IMR-90 (cell line): ENCODE measurements around the gene CIDEC. TPM values are rescaled to one million over a fixed set of nuclear protein-coding genes. Genes with fewer than 3 reads are reported as not detected.

Experiments
- ATAC-seq: fragments of 200-7000 bp; cut with Tn5 transposase; 2 replicates; pipeline ENCODE4 v1.9.1; 2020; ENCODE audit warnings: low read depth, mild to moderate bottlenecking, moderate library complexity
- BruUV-seq: library from RNA; stranded (reverse); fragments of 400-500 nt; replicated peaks from 2 replicates; lab custom pipeline; 2021; lab: Mats Ljungman, UMichigan
- CTCF ChIA-PET: fragments of 300-600 bp; formaldehyde crosslinking; extraction: SDS; loops from one replicate; lab custom pipeline; 2021; ENCODE audit warnings: antibody characterized with exemption; lab: Yijun Ruan, JAX
- POLR2A ChIA-PET: fragments of 300-600 bp; sonication (Branson Sonifier 250); formaldehyde crosslinking; loops from one replicate; lab custom pipeline; 2022; ENCODE audit warnings: antibody characterized with exemption; ENCODE audit not compliant: unreplicated experiment; lab: Charles Lee
- DNase-seq: peaks from one replicate; pipeline ENCODE4 v3.0.0; 2013
- H2AFZ ChIP-seq: replicated peaks from 2 replicates; pipeline ENCODE3; 2013; ENCODE audit warnings: low read length, mild to moderate bottlenecking; ENCODE audit not compliant: poor library complexity
- H2AK5ac ChIP-seq: 2 replicates; pipeline ENCODE4 v1.6.1; 2013; ENCODE audit warnings: low read depth, low read length, inconsistent platforms
- H2AK9ac ChIP-seq: replicated peaks from 2 replicates; pipeline ENCODE3; 2013; ENCODE audit warnings: mild to moderate bottlenecking, low read depth, low read length, moderate library complexity; ENCODE audit not compliant: poor library complexity
- H2BK120ac ChIP-seq: 2 replicates; pipeline ENCODE4 v1.6.1; 2013; ENCODE audit warnings: low read depth, low read length, inconsistent platforms
- H2BK15ac ChIP-seq: 3 replicates; pipeline ENCODE4 v1.6.1; 2013; ENCODE audit warnings: low read depth, low read length, inconsistent platforms
- H2BK20ac ChIP-seq: 2 replicates; pipeline ENCODE4 v1.6.1; 2013; ENCODE audit warnings: low read depth, mild to moderate bottlenecking, inconsistent platforms, low read length, moderate library complexity
- H2BK5ac ChIP-seq: 2 replicates; pipeline ENCODE4 v1.6.1; 2013; ENCODE audit warnings: mild to moderate bottlenecking, low read depth, low read length, inconsistent platforms; ENCODE audit not compliant: poor library complexity, severe bottlenecking
- H3K14ac ChIP-seq: replicated peaks from 2 replicates; pipeline ENCODE4 v1.6.1; 2013; ENCODE audit warnings: low read depth, low read length, inconsistent platforms
- H3K18ac ChIP-seq: 2 replicates; pipeline ENCODE4 v1.6.1; 2013; ENCODE audit warnings: low read depth, low read length, control low read depth
- H3K23ac ChIP-seq: 2 replicates; pipeline ENCODE4 v1.6.1; 2013; ENCODE audit warnings: low read depth, low read length, inconsistent platforms
- H3K27ac ChIP-seq: 2 replicates; pipeline ENCODE4 v1.5.1; 2013; ENCODE audit warnings: mild to moderate bottlenecking, control low read depth, low read length; ENCODE audit not compliant: insufficient read depth
- H3K27me3 ChIP-seq: 2 replicates; pipeline ENCODE4 v1.6.1; 2013; ENCODE audit warnings: low read length; ENCODE audit not compliant: control insufficient read depth, insufficient read depth
- H3K36me3 ChIP-seq: 2 replicates; pipeline ENCODE4 v1.6.1; 2013; ENCODE audit warnings: low read length, mixed read lengths; ENCODE audit not compliant: control insufficient read depth, insufficient read depth
- H3K4ac ChIP-seq: 2 replicates; pipeline ENCODE4 v1.6.1; 2013; ENCODE audit warnings: low read depth, low read length, inconsistent platforms
- H3K4me1 ChIP-seq: 2 replicates; pipeline ENCODE4 v1.6.1; 2013; ENCODE audit warnings: low read length, mixed read lengths; ENCODE audit not compliant: control insufficient read depth, insufficient read depth
- H3K4me2 ChIP-seq: 2 replicates; pipeline ENCODE4 v1.6.1; 2013; ENCODE audit warnings: low read depth, mild to moderate bottlenecking, control low read depth, low read length, moderate library complexity
- H3K4me3 ChIP-seq: 2 replicates; pipeline ENCODE4 v1.5.1; 2013; ENCODE audit warnings: low read depth, mild to moderate bottlenecking, control low read depth, low read length, moderate library complexity; ENCODE audit not compliant: insufficient read depth
- H3K56ac ChIP-seq: 2 replicates; pipeline ENCODE4 v1.6.1; 2013; ENCODE audit warnings: low read length, inconsistent platforms; ENCODE audit not compliant: insufficient read depth; ENCODE audit errors: extremely low read depth
- H3K79me1 ChIP-seq, 2 experiments: 2 replicates each; pipeline ENCODE4 v1.6.1; 2013; ENCODE audit warnings: low read length in 2 of 2, inconsistent platforms in 1 of 2, low read depth in 1 of 2
- H3K9ac ChIP-seq: 2 replicates; pipeline ENCODE4 v1.6.1; 2013; ENCODE audit warnings: low read depth, low read length, control low read depth
- H3K9me1 ChIP-seq: 2 replicates; pipeline ENCODE4 v1.6.1; 2013; ENCODE audit warnings: low read length, inconsistent platforms; ENCODE audit not compliant: insufficient read depth
- H3K9me3 ChIP-seq: 2 replicates; pipeline ENCODE4 v1.6.1; 2013; ENCODE audit warnings: low read length; ENCODE audit not compliant: control insufficient read depth, insufficient read depth
- H4K20me1 ChIP-seq: 2 replicates; pipeline ENCODE4 v1.6.1; 2013; ENCODE audit warnings: low read length, inconsistent platforms; ENCODE audit not compliant: insufficient read depth
- H4K5ac ChIP-seq: 2 replicates; pipeline ENCODE4 v1.6.1; 2013; ENCODE audit warnings: mild to moderate bottlenecking, low read depth, low read length, control low read depth
- H4K8ac ChIP-seq, 2 experiments: 2 replicates each; pipeline ENCODE4 v1.6.1; 2013; ENCODE audit warnings: low read depth in 2 of 2, low read length in 2 of 2, control low read depth in 1 of 2, inconsistent platforms in 1 of 2
- H4K91ac ChIP-seq: 2 replicates; pipeline ENCODE4 v1.6.1; 2013; ENCODE audit warnings: low read depth, low read length, inconsistent platforms; ENCODE audit not compliant: insufficient read depth
- MAFK ChIP-seq: IDR thresholded peaks from 2 replicates; pipeline ENCODE4 v1.6.1; 2012; ENCODE audit warnings: low read depth, low read length, improper control_type of control experiment
- MAZ ChIP-seq: IDR thresholded peaks from 2 replicates; pipeline ENCODE4 v1.6.1; 2012; ENCODE audit warnings: low read depth, mild to moderate bottlenecking, low read length, improper control_type of control experiment, moderate library complexity, borderline replicate concordance
- RAD21 ChIP-seq: IDR thresholded peaks from 2 replicates; pipeline ENCODE4 v1.6.1; 2012; ENCODE audit warnings: low read length, improper control_type of control experiment
- RCOR1 ChIP-seq: IDR thresholded peaks from 2 replicates; pipeline ENCODE4 v1.6.1; 2012; ENCODE audit warnings: mild to moderate bottlenecking, low read length, improper control_type of control experiment; ENCODE audit not compliant: insufficient replicate concordance
- SMC3 ChIP-seq: fragments of 150-350 bp; IDR thresholded peaks from 2 replicates; pipeline ENCODE4 v1.6.1; 2016; ENCODE audit warnings: low read depth, mild to moderate bottlenecking, antibody characterized with exemption, low read length, moderate library complexity
- WGBS, 2 experiments: methylation state at CpG; one replicate each; pipeline versions ENCODE4 v1.1.5 to v1.1.7; 2013; ENCODE audit warnings: missing lambda C conversion rate in 2 of 2; ENCODE audit not compliant: insufficient read length in 1 of 2; ENCODE audit errors: extremely low coverage in 2 of 2; 5-methylcytosine and 5-hydroxymethylcytosine counted together
- dilution Hi-C: fragments of 300-500 bp; cut with HindIII; formaldehyde crosslinking; loops from one replicate; pipeline ENCODE4 v1.14.3; 2018; ENCODE audit warnings: low sequenced_read_pairs; ENCODE audit not compliant: unreplicated experiment
- in situ Hi-C: fragments of 300-500 bp; cut with MboI; formaldehyde crosslinking; loops from 3 replicates; pipeline ENCODE4 v1.14.3; 2019; ENCODE audit warnings: low sequenced_read_pairs, inconsistent platforms, mixed read lengths
- intact Hi-C: fragments of 100-400 bp; cut with micrococcal nuclease; formaldehyde crosslinking; loops from 2 replicates; pipeline ENCODE4 v1.10.0; 2022
- polyA plus RNA-seq, 3 experiments: library from polyadenylated mRNA; depleted of rRNA; stranded (reverse); fragments of >200 nt; gene quantifications; 2 replicates each; pipeline ENCODE4 v1.2.3, GENCODE V29; 2012; ENCODE audit warnings: low replicate concordance in 1 of 3
- total RNA-seq: library from RNA; depleted of rRNA; stranded (reverse); fragments of >200 nt; gene quantifications from 2 replicates; pipeline ENCODE4 v1.2.3, GENCODE V29; 2012
- TF ChIP-seq, protein P1 (sequence below): conservative IDR thresholded peaks from 2 replicates; pipeline ENCODE4 v1.5.1; 2012; ENCODE audit warnings: mild to moderate bottlenecking, low read depth, low read length, improper control_type of control experiment
- TF ChIP-seq, protein P2 (sequence below): fragments of 150-350 bp; IDR thresholded peaks from 2 replicates; pipeline ENCODE4 v1.6.1; 2017; ENCODE audit warnings: mild to moderate bottlenecking, antibody characterized with exemption, low read length, low read depth

Gene CIDEC
- total and polyA plus RNA-seq, 2 of the 4 experiments (the other 2 are of a cell fraction): 0.09 TPM; not detected in 1

DNA sequence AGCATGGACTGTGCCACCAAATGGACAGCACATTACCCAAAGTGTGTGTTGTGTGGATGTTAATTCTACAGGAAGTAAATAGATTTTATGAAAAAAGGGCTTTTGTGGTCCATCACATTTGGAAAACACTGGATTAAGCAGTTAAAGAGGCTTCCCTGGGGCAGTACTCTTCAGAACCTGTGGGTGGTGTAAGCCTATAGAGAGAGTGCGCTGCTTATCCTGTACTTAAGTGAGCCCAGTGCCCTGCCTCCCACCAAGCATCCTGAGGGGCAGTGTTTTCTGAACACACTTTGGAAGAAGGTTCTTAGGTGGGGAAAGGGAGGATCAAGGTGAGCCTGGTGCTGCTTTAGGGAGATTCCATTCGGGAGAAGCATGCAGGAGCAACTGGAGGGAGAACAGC is 59.1 kb downstream of the CIDEC start:
- Histone ChIP-seq H3K18ac (no peak overlapping the region), H3K27me3 (no peaks in the 10 kb centered on the region), H3K4me3 (no peak overlapping the region), H3K36me3 (peaks cover 7% of the 10 kb centered on the region), H2AFZ (no peak overlapping the region), H3K9ac (no peak overlapping the region), H2BK5ac (no peak overlapping the region), H2BK20ac (no peak overlapping the region), H3K14ac (no peak overlapping the region), H3K27ac (no peak overlapping the region), H2AK5ac (no peak overlapping the region), H4K91ac (no peak overlapping the region), H3K23ac (no peak overlapping the region), H2BK15ac (no peak overlapping the region), H4K20me1 (no peaks in the 10 kb centered on the region), H3K79me1 (no peaks in the 10 kb centered on the region), H4K5ac (no peak overlapping the region), H3K4me2 (no peak overlapping the region), H3K9me1 (peaks cover 11% of the 10 kb centered on the region), H3K4me1 (no peaks in the 10 kb centered on the region), H2BK120ac (no peak overlapping the region), H3K4ac (no peak overlapping the region), H3K56ac (no peak overlapping the region), H2AK9ac (no peak overlapping the region), H3K9me3 (no peaks in the 10 kb centered on the region), H4K8ac (no peak overlapping the region)
- dilution Hi-C loops (no loop called here), intact Hi-C loops (no loop called here), in situ Hi-C loops (no loop called here)
- ATAC-seq (peak; percentile 88), DNase-seq (peak; percentile 23)
- TF ChIP-seq RCOR1: no peak
- TF ChIP-seq RAD21: peak; percentile 31; the same call in 1 of the 2 replicates
- TF ChIP-seq, protein P1, sequence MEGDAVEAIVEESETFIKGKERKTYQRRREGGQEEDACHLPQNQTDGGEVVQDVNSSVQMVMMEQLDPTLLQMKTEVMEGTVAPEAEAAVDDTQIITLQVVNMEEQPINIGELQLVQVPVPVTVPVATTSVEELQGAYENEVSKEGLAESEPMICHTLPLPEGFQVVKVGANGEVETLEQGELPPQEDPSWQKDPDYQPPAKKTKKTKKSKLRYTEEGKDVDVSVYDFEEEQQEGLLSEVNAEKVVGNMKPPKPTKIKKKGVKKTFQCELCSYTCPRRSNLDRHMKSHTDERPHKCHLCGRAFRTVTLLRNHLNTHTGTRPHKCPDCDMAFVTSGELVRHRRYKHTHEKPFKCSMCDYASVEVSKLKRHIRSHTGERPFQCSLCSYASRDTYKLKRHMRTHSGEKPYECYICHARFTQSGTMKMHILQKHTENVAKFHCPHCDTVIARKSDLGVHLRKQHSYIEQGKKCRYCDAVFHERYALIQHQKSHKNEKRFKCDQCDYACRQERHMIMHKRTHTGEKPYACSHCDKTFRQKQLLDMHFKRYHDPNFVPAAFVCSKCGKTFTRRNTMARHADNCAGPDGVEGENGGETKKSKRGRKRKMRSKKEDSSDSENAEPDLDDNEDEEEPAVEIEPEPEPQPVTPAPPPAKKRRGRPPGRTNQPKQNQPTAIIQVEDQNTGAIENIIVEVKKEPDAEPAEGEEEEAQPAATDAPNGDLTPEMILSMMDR: peak; percentile 39
- TF ChIP-seq SMC3: 0 out of 2 replicates have a peak, but pooled peaks have one; percentile 5
- TF ChIP-seq MAZ: no peak
- TF ChIP-seq MAFK: no peak
- TF ChIP-seq, protein P2, sequence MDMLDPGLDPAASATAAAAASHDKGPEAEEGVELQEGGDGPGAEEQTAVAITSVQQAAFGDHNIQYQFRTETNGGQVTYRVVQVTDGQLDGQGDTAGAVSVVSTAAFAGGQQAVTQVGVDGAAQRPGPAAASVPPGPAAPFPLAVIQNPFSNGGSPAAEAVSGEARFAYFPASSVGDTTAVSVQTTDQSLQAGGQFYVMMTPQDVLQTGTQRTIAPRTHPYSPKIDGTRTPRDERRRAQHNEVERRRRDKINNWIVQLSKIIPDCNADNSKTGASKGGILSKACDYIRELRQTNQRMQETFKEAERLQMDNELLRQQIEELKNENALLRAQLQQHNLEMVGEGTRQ: no peak
- WGBS, 2 experiments: no CpG with 5 or more reads among the region's 2 CpGs
- BruUV-seq: no TSS peak
- CTCF ChIA-PET: no interaction called here
- POLR2A ChIA-PET: no interaction called here
